Neuronal stem cell (in vitro differentiated cells): Measurements from ENCODE around the gene MRPL3.
A peak's percentile ranks its signal among the peaks of the same experiment; 100 is the strongest.

Experiments used
- DNase-seq: peaks from one replicate; pipeline ENCODE4 v3.0.0-alpha.2; 2013; ENCODE audit warnings: low spot score
- H2AFZ ChIP-seq: one replicate; pipeline ENCODE4 v1.6.1; 2013; ENCODE audit warnings: mild to moderate bottlenecking, low read length, inconsistent platforms
- H2AK5ac ChIP-seq: 2 replicates; pipeline ENCODE4 v1.6.1; 2013; ENCODE audit warnings: low read depth, mild to moderate bottlenecking, inconsistent platforms, low read length, moderate library complexity, mixed read lengths
- H2BK120ac ChIP-seq: 2 replicates; pipeline ENCODE4 v1.6.1; 2013; ENCODE audit warnings: low read depth, mild to moderate bottlenecking, inconsistent platforms, low read length, moderate library complexity, mixed read lengths
- H2BK12ac ChIP-seq: one replicate; pipeline ENCODE4 v1.6.1; 2013; ENCODE audit warnings: low read length, inconsistent platforms
- H2BK15ac ChIP-seq: 2 replicates; pipeline ENCODE4 v1.6.1; 2013; ENCODE audit warnings: mild to moderate bottlenecking, low read length, inconsistent platforms, mixed read lengths
- H2BK5ac ChIP-seq: one replicate; pipeline ENCODE4 v1.6.1; 2013; ENCODE audit warnings: inconsistent platforms, mild to moderate bottlenecking, low read length, moderate library complexity
- H3K14ac ChIP-seq: one replicate; pipeline ENCODE4 v1.6.1; 2013; ENCODE audit warnings: low read length, inconsistent platforms
- H3K18ac ChIP-seq: 2 replicates; pipeline ENCODE4 v1.6.1; 2013; ENCODE audit warnings: low read length, inconsistent platforms
- H3K23ac ChIP-seq: 2 replicates; pipeline ENCODE4 v1.6.1; 2013; ENCODE audit warnings: low read depth, mild to moderate bottlenecking, mixed read lengths, low read length, inconsistent platforms; ENCODE audit not compliant: poor library complexity
- H3K27ac ChIP-seq: replicated peaks from 3 replicates; pipeline ENCODE4 v1.5.1; 2013; ENCODE audit warnings: low read length, inconsistent platforms
- H3K27me3 ChIP-seq, 3 experiments: 2 replicates each; pipeline ENCODE4 v1.6.1; 2013; ENCODE audit warnings: low read length in 3 of 3, mild to moderate bottlenecking in 2 of 3, inconsistent platforms in 1 of 3, low read depth in 1 of 3, mixed read lengths in 1 of 3, moderate library complexity in 1 of 3; ENCODE audit not compliant: control insufficient read depth in 3 of 3, insufficient read depth in 3 of 3
- H3K36me3 ChIP-seq, 2 donors: replicated peaks in 1 of 2; 2 replicates each; pipeline ENCODE4 v1.6.1; 2013; ENCODE audit warnings: low read length in 2 of 2; ENCODE audit not compliant: control insufficient read depth in 2 of 2, insufficient read depth in 2 of 2
- H3K4ac ChIP-seq: 2 replicates; pipeline ENCODE4 v1.6.1; 2013; ENCODE audit warnings: inconsistent platforms, mild to moderate bottlenecking, low read length, moderate library complexity
- H3K4me1 ChIP-seq, 2 donors: 1 replicate in 1 of 2; 2 replicates in 1 of 2; pipeline ENCODE4 v1.6.1; 2013; ENCODE audit warnings: low read length in 2 of 2, low read depth in 1 of 2; ENCODE audit not compliant: control insufficient read depth in 2 of 2, insufficient read depth in 1 of 2
- H3K4me2 ChIP-seq: one replicate; pipeline ENCODE4 v1.6.1; 2013; ENCODE audit warnings: mild to moderate bottlenecking, low read length, inconsistent platforms; ENCODE audit not compliant: insufficient read depth, poor library complexity, severe bottlenecking
- H3K4me3 ChIP-seq, 2 donors: 2 replicates each; pipeline ENCODE4 v1.5.1; 2013; ENCODE audit warnings: low read length in 2 of 2, mild to moderate bottlenecking in 2 of 2, inconsistent platforms in 1 of 2, moderate library complexity in 1 of 2
- H3K79me1 ChIP-seq: one replicate; pipeline ENCODE4 v1.6.1; 2013; ENCODE audit warnings: low read depth, mild to moderate bottlenecking, inconsistent platforms, low read length, moderate library complexity
- H3K9ac ChIP-seq: one replicate; pipeline ENCODE4 v1.6.1; 2013; ENCODE audit warnings: mild to moderate bottlenecking, low read depth, low read length, inconsistent platforms; ENCODE audit not compliant: poor library complexity
- H3K9me3 ChIP-seq, 2 donors: replicated peaks in 1 of 2; 2 replicates each; pipeline versions ENCODE3 to v1.6.1; 2013; ENCODE audit warnings: low read length in 2 of 2, mild to moderate bottlenecking in 2 of 2, inconsistent platforms in 1 of 2, low read depth in 1 of 2, mixed read lengths in 1 of 2, moderate library complexity in 1 of 2; ENCODE audit not compliant: control insufficient read depth in 2 of 2, insufficient read depth in 1 of 2
- H4K8ac ChIP-seq: one replicate; pipeline ENCODE4 v1.6.1; 2013; ENCODE audit warnings: low read depth, mild to moderate bottlenecking, inconsistent platforms, low read length, moderate library complexity
- H4K91ac ChIP-seq: one replicate; pipeline ENCODE4 v1.6.1; 2013; ENCODE audit warnings: low read length, low read depth, mild to moderate bottlenecking, inconsistent platforms; ENCODE audit not compliant: poor library complexity
- WGBS, 2 donors: extraction: QIAGEN DNeasy Blood & Tissue Kit; methylation state at CpG; one replicate each; pipeline ENCODE4 v1.1.7; 2013; ENCODE audit warnings: missing lambda C conversion rate in 2 of 2, mixed read lengths in 1 of 2; ENCODE audit not compliant: insufficient read length in 2 of 2, insufficient replicate concordance in 1 of 2; ENCODE audit errors: extremely low coverage in 2 of 2; 5-methylcytosine and 5-hydroxymethylcytosine counted together

MRPL3 gene

GRCh38 chr3:131530843-131531242 is 28.1 kb upstream of the MRPL3 start:
- DNase-seq = no peak
- Histone ChIP-seq H3K4ac (no peak overlapping the region), H4K91ac (no peak overlapping the region), H3K9me3 (no peaks in the 10 kb centered on the region), H2AK5ac (no peak overlapping the region), H3K36me3 (no peaks in the 10 kb centered on the region), H3K4me3 (no peak overlapping the region), H3K79me1 (no peaks in the 10 kb centered on the region), H2BK120ac (no peak overlapping the region), H3K23ac (no peak overlapping the region), H3K27me3 (no peaks in the 10 kb centered on the region), H3K4me2 (no peak overlapping the region), H2BK5ac (no peak overlapping the region), H3K18ac (no peak overlapping the region), H4K8ac (no peak overlapping the region), H2BK12ac (no peak overlapping the region), H2AFZ (no peak overlapping the region), H3K14ac (no peak overlapping the region), H3K9ac (no peak overlapping the region), H3K27ac (no peak overlapping the region), H3K4me1 (no peaks in the 10 kb centered on the region), H2BK15ac (no peak overlapping the region)
- WGBS, 2 donors = no CpG with 5 or more reads among the region's 1 CpG

GRCh38 chr3:131530388-131530787 is 27.6 kb upstream of the MRPL3 start:
- Histone ChIP-seq H3K27ac (no peak overlapping the region), H4K91ac (no peak overlapping the region), H3K27me3 (no peaks in the 10 kb centered on the region), H2AFZ (peak overlapping the region; percentile 6), H2AK5ac (no peak overlapping the region), H3K79me1 (no peaks in the 10 kb centered on the region), H2BK120ac (no peak overlapping the region), H3K4ac (no peak overlapping the region), H3K4me2 (no peak overlapping the region), H3K9ac (no peak overlapping the region), H3K14ac (no peak overlapping the region), H3K9me3 (no peaks in the 10 kb centered on the region), H3K4me3 (no peak overlapping the region), H2BK12ac (no peak overlapping the region), H3K23ac (no peak overlapping the region), H2BK5ac (no peak overlapping the region), H3K36me3 (no peaks in the 10 kb centered on the region), H4K8ac (no peak overlapping the region), H3K4me1 (no peaks in the 10 kb centered on the region), H2BK15ac (no peak overlapping the region), H3K18ac (no peak overlapping the region)
- no peak for DNase-seq
- no CpG with 5 or more reads among the region's 1 CpG for WGBS, 2 donors

- Histone ChIP-seq H3K4ac (no peak overlapping the region), H2AFZ (no peak overlapping the region), H3K36me3 (no peaks in the 10 kb centered on the region), H3K27me3 (no peaks in the 10 kb centered on the region), H3K9me3 (no peaks in the 10 kb centered on the region), H2BK120ac (no peak overlapping the region), H3K4me3 (peak overlapping the region in 1 of 2 donors; percentile 36), H2BK5ac (no peak overlapping the region), H3K9ac (no peak overlapping the region), H3K18ac (peak overlapping the region; percentile 24), H2BK15ac (no peak overlapping the region), H4K8ac (no peak overlapping the region), H3K79me1 (no peaks in the 10 kb centered on the region), H2AK5ac (no peak overlapping the region), H3K4me1 (no peaks in the 10 kb centered on the region), H3K27ac (no peak overlapping the region), H3K4me2 (peak overlapping the region; percentile 24), H3K14ac (no peak overlapping the region), H4K91ac (peak overlapping the region; percentile 3), H2BK12ac (no peak overlapping the region), H3K23ac (no peak overlapping the region)
- no CpG with 5 or more reads among the region's 37 CpGs for WGBS, 2 donors
- peak; percentile 42 for DNase-seq
Observed at GRCh38 chr3:131526801-131527347, 24.1 kb upstream of the MRPL3 start.

GRCh38 chr3:131518680-131519079 is 15.9 kb upstream of the MRPL3 start:
- H3K9ac ChIP-seq = no peak overlapping the region
- H3K27ac ChIP-seq = no peak overlapping the region
- no peaks in the 10 kb centered on the region for H3K79me1 ChIP-seq
- no peaks in the 10 kb centered on the region for H3K27me3 ChIP-seq
- H3K4ac ChIP-seq = no peak overlapping the region
- no peak overlapping the region for H3K14ac ChIP-seq
- H2BK15ac ChIP-seq = no peak overlapping the region
- DNase-seq = no peak
- no peak overlapping the region for H4K91ac ChIP-seq
- H3K4me3 ChIP-seq = no peak overlapping the region
- WGBS, 2 donors = no CpG with 5 or more reads among the region's 7 CpGs
- H3K4me1 ChIP-seq = peaks cover 2 to 10% of the 10 kb centered on the region in 2 donors
- no peak overlapping the region for H3K4me2 ChIP-seq
- no peak overlapping the region for H2BK5ac ChIP-seq
- no peak overlapping the region for H2BK120ac ChIP-seq
- H4K8ac ChIP-seq = no peak overlapping the region
- no peak overlapping the region for H3K23ac ChIP-seq
- H2BK12ac ChIP-seq = no peak overlapping the region
- H3K36me3 ChIP-seq = no peaks in the 10 kb centered on the region
- peak overlapping the region; percentile 54 for H3K18ac ChIP-seq
- H2AFZ ChIP-seq = peak overlapping the region; percentile 45
- no peaks in the 10 kb centered on the region for H3K9me3 ChIP-seq
- H2AK5ac ChIP-seq = no peak overlapping the region
